Measurements from ENCODE around the gene RRP1B. TPM values are rescaled to one million over a fixed set of nuclear protein-coding genes. Genes with fewer than 3 reads are reported as not detected.

The RRP1B gene
- total and polyA plus RNA-seq, 4 donors, result 7.3 to 12.6 (median 8.4) TPM

DNA sequence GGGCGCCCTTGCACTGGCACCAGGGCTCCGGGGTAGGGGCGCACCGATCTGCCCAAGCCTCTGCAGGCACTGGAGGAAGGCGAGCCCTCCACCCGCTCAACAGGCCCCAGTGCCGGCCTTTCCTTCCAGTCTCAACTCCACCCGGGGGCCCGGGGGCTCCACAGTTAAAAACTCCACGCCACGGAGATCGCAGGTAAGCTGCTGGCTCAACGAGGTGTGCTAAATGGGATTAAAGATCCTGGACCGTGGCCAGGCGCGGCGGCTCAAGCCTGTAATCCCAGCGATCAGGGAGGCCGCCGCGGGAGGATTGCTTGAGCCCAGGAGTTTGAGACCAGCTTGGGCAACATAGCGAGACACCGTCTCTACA lies 608 bp upstream of the RRP1B start:
- 83% methylated on average over 23 of the region's 23 CpGs for WGBS
- Histone ChIP-seq H3K9ac (ENCODE audit: low read depth in 1 of 2, low read length in 2 of 2) (peak overlapping the region in 1 of 2 donors; percentile 58), H3K4me3 (ENCODE audit: low read depth in 1 of 3, low read length in 3 of 3) (no peak overlapping the region), H3K9me3 (ENCODE audit: control insufficient read depth in 4 of 4, low read length in 3 of 4) (no peaks in the 10 kb centered on the region), H3K4me1 (ENCODE audit: control insufficient read depth in 4 of 4, insufficient read depth in 4 of 4, low read length in 3 of 4) (peaks cover 6 to 31% (median 19%) of the 10 kb centered on the region in 4 donors), H3K27ac (ENCODE audit: low read depth in 1 of 2, low read length in 2 of 2) (peak overlapping the region; percentile 87 to 91), H3K36me3 (ENCODE audit: control insufficient read depth in 4 of 4, insufficient read depth in 3 of 4, low read depth in 1 of 4, low read length in 3 of 4) (peaks cover 0 to 4% (median 0%) of the 10 kb centered on the region in 4 donors), H3K27me3 (ENCODE audit: control insufficient read depth in 4 of 4, insufficient read depth in 4 of 4, low read length in 3 of 4) (no peaks in the 10 kb centered on the region)
- DNase-seq (ENCODE audit: low spot score), result no peak
- TF ChIP-seq FOXA2 (IDR thresholded peaks at IDR 0.05) (no peak), JUND (IDR thresholded peaks at IDR 0.05) (no peak), SP1 (IDR thresholded peaks at IDR 0.05) (no peak), CTCF (IDR thresholded peaks at IDR 0.05; ENCODE audit: low read depth, low read length, missing input control) (no peak), YY1 (IDR thresholded peaks at IDR 0.05) (no peak), ATF3 (IDR thresholded peaks at IDR 0.05) (no peak), FOXA1 (IDR thresholded peaks at IDR 0.05) (no peak), TAF1 (conservative IDR thresholded peaks at IDR 0.05) (no peak), HNF4G (IDR thresholded peaks at IDR 0.05) (no peak), NR2F2 (IDR thresholded peaks at IDR 0.05) (no peak)
- TF ChIP-seq, protein P1, sequence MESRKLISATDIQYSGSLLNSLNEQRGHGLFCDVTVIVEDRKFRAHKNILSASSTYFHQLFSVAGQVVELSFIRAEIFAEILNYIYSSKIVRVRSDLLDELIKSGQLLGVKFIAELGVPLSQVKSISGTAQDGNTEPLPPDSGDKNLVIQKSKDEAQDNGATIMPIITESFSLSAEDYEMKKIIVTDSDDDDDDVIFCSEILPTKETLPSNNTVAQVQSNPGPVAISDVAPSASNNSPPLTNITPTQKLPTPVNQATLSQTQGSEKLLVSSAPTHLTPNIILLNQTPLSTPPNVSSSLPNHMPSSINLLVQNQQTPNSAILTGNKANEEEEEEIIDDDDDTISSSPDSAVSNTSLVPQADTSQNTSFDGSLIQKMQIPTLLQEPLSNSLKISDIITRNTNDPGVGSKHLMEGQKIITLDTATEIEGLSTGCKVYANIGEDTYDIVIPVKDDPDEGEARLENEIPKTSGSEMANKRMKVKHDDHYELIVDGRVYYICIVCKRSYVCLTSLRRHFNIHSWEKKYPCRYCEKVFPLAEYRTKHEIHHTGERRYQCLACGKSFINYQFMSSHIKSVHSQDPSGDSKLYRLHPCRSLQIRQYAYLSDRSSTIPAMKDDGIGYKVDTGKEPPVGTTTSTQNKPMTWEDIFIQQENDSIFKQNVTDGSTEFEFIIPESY (IDR thresholded peaks at IDR 0.05), result no peak

DNA sequence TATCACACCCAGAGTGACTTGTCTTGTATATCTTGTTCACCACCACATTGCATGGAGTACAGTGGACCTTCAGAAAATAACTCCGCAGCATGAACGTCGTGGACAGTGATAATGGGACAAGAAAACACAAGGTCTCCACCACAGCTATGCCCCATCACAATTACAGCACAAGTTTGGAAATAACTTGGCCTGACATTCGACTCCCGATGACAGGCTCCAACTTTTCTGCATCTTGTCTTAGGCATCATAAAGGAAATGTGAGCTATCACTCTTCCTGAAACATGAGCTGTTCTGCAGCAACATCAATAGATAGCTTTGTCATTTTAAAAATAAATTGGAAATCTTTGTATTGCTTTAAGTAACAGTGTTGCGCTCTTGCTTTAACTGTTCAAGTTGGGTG lies 2.9 kb downstream of the RRP1B start:
- no peak overlapping the region for H3K4me3 ChIP-seq (ENCODE audit: low read depth in 1 of 3, low read length in 3 of 3)
- H3K9me3 ChIP-seq (ENCODE audit: control insufficient read depth in 4 of 4, low read length in 3 of 4), result no peaks in the 10 kb centered on the region
- H3K4me1 ChIP-seq (ENCODE audit: control insufficient read depth in 4 of 4, insufficient read depth in 4 of 4, low read length in 3 of 4), result peaks cover 9 to 20% (median 12%) of the 10 kb centered on the region in 4 donors
- WGBS, result 89% methylated on average over 6 of the region's 6 CpGs
- no peak for DNase-seq (ENCODE audit: low spot score)
- no peak overlapping the region for H3K27ac ChIP-seq (ENCODE audit: low read depth in 1 of 2, low read length in 2 of 2)
- TF ChIP-seq CTCF (IDR thresholded peaks at IDR 0.05; ENCODE audit: low read depth, low read length, missing input control), result no peak
- no peak for TF ChIP-seq FOXA2 (IDR thresholded peaks at IDR 0.05)
- TF ChIP-seq GABPA (IDR thresholded peaks at IDR 0.05 in 1 of 2, conservative IDR thresholded peaks at IDR 0.05 in 1 of 2), result no peak
- TF ChIP-seq, protein P1 (IDR thresholded peaks at IDR 0.05), result no peak
- TF ChIP-seq YY1 (IDR thresholded peaks at IDR 0.05), result no peak
- TF ChIP-seq TAF1 (conservative IDR thresholded peaks at IDR 0.05), result no peak
- TF ChIP-seq, protein P2, sequence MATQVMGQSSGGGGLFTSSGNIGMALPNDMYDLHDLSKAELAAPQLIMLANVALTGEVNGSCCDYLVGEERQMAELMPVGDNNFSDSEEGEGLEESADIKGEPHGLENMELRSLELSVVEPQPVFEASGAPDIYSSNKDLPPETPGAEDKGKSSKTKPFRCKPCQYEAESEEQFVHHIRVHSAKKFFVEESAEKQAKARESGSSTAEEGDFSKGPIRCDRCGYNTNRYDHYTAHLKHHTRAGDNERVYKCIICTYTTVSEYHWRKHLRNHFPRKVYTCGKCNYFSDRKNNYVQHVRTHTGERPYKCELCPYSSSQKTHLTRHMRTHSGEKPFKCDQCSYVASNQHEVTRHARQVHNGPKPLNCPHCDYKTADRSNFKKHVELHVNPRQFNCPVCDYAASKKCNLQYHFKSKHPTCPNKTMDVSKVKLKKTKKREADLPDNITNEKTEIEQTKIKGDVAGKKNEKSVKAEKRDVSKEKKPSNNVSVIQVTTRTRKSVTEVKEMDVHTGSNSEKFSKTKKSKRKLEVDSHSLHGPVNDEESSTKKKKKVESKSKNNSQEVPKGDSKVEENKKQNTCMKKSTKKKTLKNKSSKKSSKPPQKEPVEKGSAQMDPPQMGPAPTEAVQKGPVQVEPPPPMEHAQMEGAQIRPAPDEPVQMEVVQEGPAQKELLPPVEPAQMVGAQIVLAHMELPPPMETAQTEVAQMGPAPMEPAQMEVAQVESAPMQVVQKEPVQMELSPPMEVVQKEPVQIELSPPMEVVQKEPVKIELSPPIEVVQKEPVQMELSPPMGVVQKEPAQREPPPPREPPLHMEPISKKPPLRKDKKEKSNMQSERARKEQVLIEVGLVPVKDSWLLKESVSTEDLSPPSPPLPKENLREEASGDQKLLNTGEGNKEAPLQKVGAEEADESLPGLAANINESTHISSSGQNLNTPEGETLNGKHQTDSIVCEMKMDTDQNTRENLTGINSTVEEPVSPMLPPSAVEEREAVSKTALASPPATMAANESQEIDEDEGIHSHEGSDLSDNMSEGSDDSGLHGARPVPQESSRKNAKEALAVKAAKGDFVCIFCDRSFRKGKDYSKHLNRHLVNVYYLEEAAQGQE (IDR thresholded peaks at IDR 0.05), result no peak
- no peak for TF ChIP-seq RXRA (IDR thresholded peaks at IDR 0.05)
- TF ChIP-seq ATF3 (IDR thresholded peaks at IDR 0.05), result no peak
- TF ChIP-seq EGR1 (IDR thresholded peaks at IDR 0.05; ENCODE audit: low read depth in 2 of 2), result no peak
- H3K27me3 ChIP-seq (ENCODE audit: control insufficient read depth in 4 of 4, insufficient read depth in 4 of 4, low read length in 3 of 4), result no peaks in the 10 kb centered on the region
- H3K36me3 ChIP-seq (ENCODE audit: control insufficient read depth in 4 of 4, insufficient read depth in 3 of 4, low read depth in 1 of 4, low read length in 3 of 4), result peaks cover 0 to 10% (median 2%) of the 10 kb centered on the region in 4 donors
- H3K9ac ChIP-seq (ENCODE audit: low read depth in 1 of 2, low read length in 2 of 2), result no peak overlapping the region

All from liver (tissue), 9 donors.